ENCODE data around the gene LHFPL2.

LHFPL2 gene

GRCh38 chr5:78492650-78493049, 155.9 kb downstream of the LHFPL2 start:
- Histone ChIP-seq H3F3A (ENCODE audit: insufficient read depth) (peaks cover 3% of the 10 kb centered on the region; the same call in 1 of the 2 replicates), H3K9me3 (ENCODE audit: insufficient read depth, low read length) (no peaks in the 10 kb centered on the region), H3K9ac (ENCODE audit: low read length) (no peak overlapping the region), H3K27me3 (ENCODE audit: low read length) (no peaks in the 10 kb centered on the region), H3K36me3 (ENCODE audit: low read length) (0 out of 2 replicates have a peak, but pooled peaks cover 2% of the 10 kb centered on the region), H3K4me2 (ENCODE audit: low read depth, low read length, poor library complexity, severe bottlenecking) (no peak overlapping the region), H3K4me3 (ENCODE audit: insufficient read depth, low read length, poor library complexity, severe bottlenecking) (no peak overlapping the region), H3K79me2 (ENCODE audit: insufficient read depth, low read length) (peaks cover 61% of the 10 kb centered on the region), H3K27ac (ENCODE audit: low read depth, low read length) (no peak overlapping the region), H2AFZ (ENCODE audit: low read depth, low read length, severe bottlenecking) (no peak overlapping the region), H3K9me2 (replicated peaks; ENCODE audit: insufficient read depth, low read length) (no peaks in the 10 kb centered on the region), H4K20me1 (ENCODE audit: low read depth, low read length) (no peaks in the 10 kb centered on the region)
- TF ChIP-seq CTCF (IDR thresholded peaks at IDR 0.05; ENCODE audit: insufficient read depth, low read length, poor library complexity, severe bottlenecking): no peak
- TF ChIP-seq EZH2phosphoT487 (conservative IDR thresholded peaks at IDR 0.05; ENCODE audit: low read length): no peak

- H3K9me2 ChIP-seq (replicated peaks; ENCODE audit: insufficient read depth, low read length): no peaks in the 10 kb centered on the region
- H3K4me2 ChIP-seq (ENCODE audit: low read depth, low read length, poor library complexity, severe bottlenecking): no peak overlapping the region
Measured at GRCh38 chr5:78492224-78492623, 156.3 kb downstream of the LHFPL2 start.

GRCh38 chr5:78490709-78491485, 157.7 kb downstream of the LHFPL2 start:
- peaks cover 11% of the 10 kb centered on the region; the same call in 1 of the 2 replicates for H3F3A ChIP-seq (ENCODE audit: insufficient read depth)
- no peak overlapping the region for H3K4me2 ChIP-seq (ENCODE audit: low read depth, low read length, poor library complexity, severe bottlenecking)
- H3K4me3 ChIP-seq (ENCODE audit: insufficient read depth, low read length, poor library complexity, severe bottlenecking): no peak overlapping the region
- no peaks in the 10 kb centered on the region for H4K20me1 ChIP-seq (ENCODE audit: low read depth, low read length)
- H3K27me3 ChIP-seq (ENCODE audit: low read length): no peaks in the 10 kb centered on the region
- H3K36me3 ChIP-seq (ENCODE audit: low read length): 0 out of 2 replicates have a peak, but pooled peaks cover 2% of the 10 kb centered on the region
- TF ChIP-seq CTCF (IDR thresholded peaks at IDR 0.05; ENCODE audit: insufficient read depth, low read length, poor library complexity, severe bottlenecking): no peak
- TF ChIP-seq EZH2phosphoT487 (conservative IDR thresholded peaks at IDR 0.05; ENCODE audit: low read length): no peak
- no peaks in the 10 kb centered on the region for H3K9me3 ChIP-seq (ENCODE audit: insufficient read depth, low read length)
- H2AFZ ChIP-seq (ENCODE audit: low read depth, low read length, severe bottlenecking): no peak overlapping the region
- H3K27ac ChIP-seq (ENCODE audit: low read depth, low read length): no peak overlapping the region
- no peaks in the 10 kb centered on the region for H3K9me2 ChIP-seq (replicated peaks; ENCODE audit: insufficient read depth, low read length)
- H3K9ac ChIP-seq (ENCODE audit: low read length): no peak overlapping the region
- H3K79me2 ChIP-seq (ENCODE audit: insufficient read depth, low read length): peaks cover 43% of the 10 kb centered on the region

More at GRCh38 chr5:78492224-78492623, 156.3 kb downstream of the LHFPL2 start:
- Histone ChIP-seq H3K9ac (ENCODE audit: low read length) (no peak overlapping the region), H4K20me1 (ENCODE audit: low read depth, low read length) (no peaks in the 10 kb centered on the region), H3K36me3 (ENCODE audit: low read length) (0 out of 2 replicates have a peak, but pooled peaks cover 2% of the 10 kb centered on the region), H3K27ac (ENCODE audit: low read depth, low read length) (no peak overlapping the region), H3K9me3 (ENCODE audit: insufficient read depth, low read length) (no peaks in the 10 kb centered on the region), H3F3A (ENCODE audit: insufficient read depth) (peaks cover 7% of the 10 kb centered on the region; the same call in 1 of the 2 replicates), H3K4me3 (ENCODE audit: insufficient read depth, low read length, poor library complexity, severe bottlenecking) (no peak overlapping the region), H2AFZ (ENCODE audit: low read depth, low read length, severe bottlenecking) (no peak overlapping the region), H3K79me2 (ENCODE audit: insufficient read depth, low read length) (peaks cover 57% of the 10 kb centered on the region), H3K27me3 (ENCODE audit: low read length) (no peaks in the 10 kb centered on the region)
- TF ChIP-seq CTCF (IDR thresholded peaks at IDR 0.05; ENCODE audit: insufficient read depth, low read length, poor library complexity, severe bottlenecking): no peak
- no peak for TF ChIP-seq EZH2phosphoT487 (conservative IDR thresholded peaks at IDR 0.05; ENCODE audit: low read length)
